DMS114 treated with DMSO at 0.1 percent for 48 hours (cell line): Measurements from ENCODE around the gene LMOD1.

ENCODE experiments used
- DNase-seq: peaks from one replicate; lab custom pipeline; 2025; ENCODE audit not compliant: unreplicated experiment; lab: John Stamatoyannopoulos, UW

Gene LMOD1

GRCh38 chr1:201895120-201895665, 51.2 kb downstream of the LMOD1 start:
- no peak for DNase-seq

GRCh38 chr1:201894343-201895119, 51.8 kb downstream of the LMOD1 start:
- DNase-seq = no peak

GRCh38 chr1:201893431-201893830, 52.9 kb downstream of the LMOD1 start:
- DNase-seq = no peak

- no peak for DNase-seq
These were observed 54.1 kb downstream of the LMOD1 start for GRCh38 chr1:201892211-201892610.

- DNase-seq = no peak
These were observed 54.8 kb downstream of the LMOD1 start for GRCh38 chr1:201891451-201892045.

GRCh38 chr1:201890806-201891450, 55.4 kb downstream of the LMOD1 start:
- DNase-seq = no peak

- no peak for DNase-seq
These were observed 56.1 kb downstream of the LMOD1 start for GRCh38 chr1:201890223-201890622.

- DNase-seq = no peak
These were observed 57.0 kb downstream of the LMOD1 start for GRCh38 chr1:201889090-201889968.

- peak; percentile 56 for DNase-seq
These were observed 57.9 kb downstream of the LMOD1 start, which contains the start of gene SHISA4 for GRCh38 chr1:201888282-201889089. Gene SHISA4, plus strand, starts transcription at chr1:201888898. Its CDS starts 97 bp downstream, at chr1:201888995.

- DNase-seq = no peak
These were observed 59.1 kb downstream of the LMOD1 start for GRCh38 chr1:201887116-201887866.

- DNase-seq = no peak
These were observed 60.1 kb downstream of the LMOD1 start for GRCh38 chr1:201886103-201886885.

- no peak for DNase-seq
These were observed 60.7 kb downstream of the LMOD1 start for GRCh38 chr1:201885531-201886075.

GRCh38 chr1:201884425-201884824, 61.9 kb downstream of the LMOD1 start:
- DNase-seq = no peak

- DNase-seq = no peak
These were observed 62.6 kb downstream of the LMOD1 start for GRCh38 chr1:201883786-201884185.

- DNase-seq = no peak
These were observed 63.1 kb downstream of the LMOD1 start for GRCh38 chr1:201883266-201883665.

- no peak for DNase-seq
These were observed 63.6 kb downstream of the LMOD1 start for GRCh38 chr1:201882665-201883132.

GRCh38 chr1:201881617-201882016, 64.7 kb downstream of the LMOD1 start:
- no peak for DNase-seq

GRCh38 chr1:201880928-201881571, 65.3 kb downstream of the LMOD1 start:
- no peak for DNase-seq
